HG03342 (cell line): ENCODE results near the gene NAV3.

Source experiments
- ATAC-seq: cut with Tn5 transposase; IDR thresholded peaks from one replicate; pipeline ENCODE4 v1.9.1; 2021; ENCODE audit warnings: mild to moderate bottlenecking, moderate library complexity; ENCODE audit not compliant: unreplicated experiment

Gene NAV3, protein sequence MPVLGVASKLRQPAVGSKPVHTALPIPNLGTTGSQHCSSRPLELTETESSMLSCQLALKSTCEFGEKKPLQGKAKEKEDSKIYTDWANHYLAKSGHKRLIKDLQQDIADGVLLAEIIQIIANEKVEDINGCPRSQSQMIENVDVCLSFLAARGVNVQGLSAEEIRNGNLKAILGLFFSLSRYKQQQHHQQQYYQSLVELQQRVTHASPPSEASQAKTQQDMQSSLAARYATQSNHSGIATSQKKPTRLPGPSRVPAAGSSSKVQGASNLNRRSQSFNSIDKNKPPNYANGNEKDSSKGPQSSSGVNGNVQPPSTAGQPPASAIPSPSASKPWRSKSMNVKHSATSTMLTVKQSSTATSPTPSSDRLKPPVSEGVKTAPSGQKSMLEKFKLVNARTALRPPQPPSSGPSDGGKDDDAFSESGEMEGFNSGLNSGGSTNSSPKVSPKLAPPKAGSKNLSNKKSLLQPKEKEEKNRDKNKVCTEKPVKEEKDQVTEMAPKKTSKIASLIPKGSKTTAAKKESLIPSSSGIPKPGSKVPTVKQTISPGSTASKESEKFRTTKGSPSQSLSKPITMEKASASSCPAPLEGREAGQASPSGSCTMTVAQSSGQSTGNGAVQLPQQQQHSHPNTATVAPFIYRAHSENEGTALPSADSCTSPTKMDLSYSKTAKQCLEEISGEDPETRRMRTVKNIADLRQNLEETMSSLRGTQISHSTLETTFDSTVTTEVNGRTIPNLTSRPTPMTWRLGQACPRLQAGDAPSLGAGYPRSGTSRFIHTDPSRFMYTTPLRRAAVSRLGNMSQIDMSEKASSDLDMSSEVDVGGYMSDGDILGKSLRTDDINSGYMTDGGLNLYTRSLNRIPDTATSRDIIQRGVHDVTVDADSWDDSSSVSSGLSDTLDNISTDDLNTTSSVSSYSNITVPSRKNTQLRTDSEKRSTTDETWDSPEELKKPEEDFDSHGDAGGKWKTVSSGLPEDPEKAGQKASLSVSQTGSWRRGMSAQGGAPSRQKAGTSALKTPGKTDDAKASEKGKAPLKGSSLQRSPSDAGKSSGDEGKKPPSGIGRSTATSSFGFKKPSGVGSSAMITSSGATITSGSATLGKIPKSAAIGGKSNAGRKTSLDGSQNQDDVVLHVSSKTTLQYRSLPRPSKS (N-terminal part only)

GRCh38 chr12:77830583-77831351 is at the start of gene NAV3:
Gene NAV3, plus strand, starts transcription at chr12:77830894. Its CDS starts 568 bp downstream, at chr12:77831462.
- no peak for ATAC-seq

GRCh38 chr12:77782034-77782433 is 48.7 kb upstream of the NAV3 start:
- no peak for ATAC-seq

GRCh38 chr12:77782766-77783165 is 47.9 kb upstream of the NAV3 start:
- no peak for ATAC-seq

- ATAC-seq, result no peak
Observed at GRCh38 chr12:77785211-77785610, 45.5 kb upstream of the NAV3 start.

GRCh38 chr12:77786675-77787074 is 44.0 kb upstream of the NAV3 start:
- no peak for ATAC-seq

GRCh38 chr12:77788231-77789168 is 42.2 kb upstream of the NAV3 start:
- no peak for ATAC-seq

DNA sequence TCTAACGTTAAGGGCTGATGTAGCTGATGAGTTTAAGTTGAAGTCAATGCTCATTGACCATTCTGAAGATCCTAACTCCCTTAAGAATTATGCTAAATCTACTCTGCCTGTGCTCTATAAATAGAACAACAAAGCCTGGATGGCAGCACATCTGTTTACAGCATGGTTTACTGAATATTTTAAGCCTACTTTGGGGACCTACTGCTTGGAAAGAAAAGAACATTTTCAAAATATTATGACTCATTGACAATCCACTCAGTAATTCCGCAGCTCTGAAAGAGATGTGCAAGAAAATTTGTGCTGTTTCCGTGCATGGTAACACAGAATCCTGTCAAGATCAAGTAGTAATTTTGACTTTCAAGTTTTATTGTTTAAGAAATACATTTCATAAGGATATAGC is 35.0 kb upstream of the NAV3 start:
- ATAC-seq, result no peak

DNA sequence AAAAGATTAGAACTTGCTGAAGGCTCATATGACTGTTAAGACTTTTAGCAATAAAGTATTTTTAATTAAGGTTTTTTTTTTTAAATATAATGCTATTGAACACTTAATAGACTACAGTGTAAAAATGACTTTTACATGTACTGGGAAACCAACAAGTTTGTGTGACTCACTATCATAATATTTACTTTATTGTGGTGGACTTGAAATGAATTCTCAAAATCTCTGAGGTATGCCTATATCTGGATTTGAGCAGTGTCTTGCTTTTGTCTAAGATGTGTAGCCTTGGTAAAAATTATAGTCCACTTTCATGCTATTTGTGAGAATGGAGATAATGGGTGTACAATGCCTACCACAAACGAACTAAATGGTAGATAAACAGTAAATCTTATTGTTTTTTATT is 33.9 kb upstream of the NAV3 start:
- no peak for ATAC-seq

DNA sequence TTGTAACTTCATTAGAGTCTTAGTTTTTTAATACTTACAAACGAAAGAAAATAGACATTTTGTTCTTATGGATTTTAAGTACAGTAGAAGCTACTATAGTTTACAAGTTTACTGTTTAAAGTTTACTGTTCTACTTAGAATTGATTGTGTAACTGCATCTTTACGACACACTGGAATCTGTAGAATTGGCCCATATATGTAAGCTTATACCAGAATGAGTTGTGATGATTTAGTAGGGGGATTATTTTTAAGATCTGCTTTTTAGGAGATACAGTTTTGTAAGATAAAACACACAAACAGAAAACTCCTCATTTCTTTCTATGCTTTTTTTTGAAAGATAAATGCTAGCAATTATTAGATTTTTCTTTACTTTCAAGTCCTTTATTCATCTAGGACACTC is 30.2 kb upstream of the NAV3 start:
- ATAC-seq, result no peak

DNA sequence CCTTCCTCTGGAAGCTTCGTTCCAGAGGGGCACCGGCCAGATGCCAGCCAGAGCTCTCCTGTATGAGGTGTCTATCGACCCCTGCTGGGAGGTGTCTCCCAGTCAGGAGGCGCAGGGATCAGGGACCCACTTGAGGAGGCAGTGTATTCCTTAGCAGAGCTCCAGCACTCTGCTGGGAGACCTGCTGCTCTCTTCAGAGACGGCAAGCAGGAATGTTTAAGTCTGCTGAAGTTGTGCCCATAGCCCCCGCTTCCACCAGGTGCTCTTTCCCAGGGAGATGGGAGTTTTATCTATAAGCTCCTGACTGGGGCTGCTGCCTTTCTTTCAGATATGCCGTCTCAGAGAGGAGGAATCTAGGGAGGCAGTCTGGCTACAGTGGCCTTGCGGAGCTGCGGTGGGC is 22.2 kb upstream of the NAV3 start:
- ATAC-seq, result no peak

DNA sequence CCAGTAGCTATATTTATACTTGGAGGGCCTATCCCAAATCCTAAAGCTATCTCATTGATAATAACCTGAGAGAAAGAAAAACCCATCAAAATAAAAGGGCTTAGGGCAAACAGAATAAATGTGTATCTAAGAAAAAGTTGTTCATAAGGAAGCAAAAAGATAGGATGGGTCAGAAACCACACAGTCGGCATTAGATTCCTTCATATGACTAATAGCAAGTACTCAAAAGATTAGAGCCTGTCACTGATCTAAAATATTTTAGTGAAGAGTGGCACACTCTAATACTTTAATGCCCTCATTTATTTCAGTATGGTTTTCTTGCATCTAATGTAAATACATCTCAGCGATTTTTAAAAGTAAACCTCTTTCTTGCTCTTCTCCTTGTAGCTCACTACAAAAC is 17.1 kb upstream of the NAV3 start:
- ATAC-seq, result no peak

GRCh38 chr12:77814386-77814785 is 16.3 kb upstream of the NAV3 start:
- ATAC-seq, result no peak

DNA sequence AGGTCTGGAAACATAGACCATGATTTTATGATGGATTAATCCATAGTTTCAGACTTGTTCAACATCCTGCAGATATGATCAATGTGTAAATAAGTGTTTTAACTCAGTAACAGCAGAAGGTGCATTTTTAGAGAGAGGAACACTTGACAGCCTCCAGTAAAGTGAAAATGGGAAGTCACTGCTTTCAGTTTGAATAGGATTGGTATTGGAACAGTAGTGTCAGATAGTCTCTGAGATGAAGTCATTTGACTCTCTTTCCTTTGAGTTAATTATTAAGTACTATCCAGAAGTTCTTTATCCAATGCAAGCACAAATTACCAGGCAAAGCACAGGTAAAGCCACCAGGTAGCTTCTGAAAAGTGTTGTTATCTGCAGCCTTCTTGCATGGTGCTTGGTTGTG is 14.5 kb upstream of the NAV3 start:
- ATAC-seq, result peak; percentile 99

DNA sequence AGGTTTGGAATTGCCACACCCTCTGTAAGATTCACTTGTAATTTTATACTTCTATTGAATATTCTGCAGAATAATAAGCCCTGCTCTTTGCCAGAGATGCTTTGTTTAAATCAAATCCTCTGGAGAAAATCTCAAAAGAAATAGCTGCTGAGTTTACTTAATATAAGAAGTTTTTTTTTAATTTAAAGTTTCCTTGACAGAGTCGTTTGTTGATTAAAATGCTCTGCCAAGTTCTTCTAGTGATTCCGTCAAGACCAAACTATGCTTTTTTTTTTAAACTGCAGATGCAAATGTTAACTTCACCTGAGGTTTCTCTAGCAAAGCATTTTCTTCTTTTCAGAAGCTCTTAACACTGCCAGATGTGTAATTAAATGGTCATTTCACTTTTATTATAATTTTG is 13.4 kb upstream of the NAV3 start:
- no peak for ATAC-seq

DNA sequence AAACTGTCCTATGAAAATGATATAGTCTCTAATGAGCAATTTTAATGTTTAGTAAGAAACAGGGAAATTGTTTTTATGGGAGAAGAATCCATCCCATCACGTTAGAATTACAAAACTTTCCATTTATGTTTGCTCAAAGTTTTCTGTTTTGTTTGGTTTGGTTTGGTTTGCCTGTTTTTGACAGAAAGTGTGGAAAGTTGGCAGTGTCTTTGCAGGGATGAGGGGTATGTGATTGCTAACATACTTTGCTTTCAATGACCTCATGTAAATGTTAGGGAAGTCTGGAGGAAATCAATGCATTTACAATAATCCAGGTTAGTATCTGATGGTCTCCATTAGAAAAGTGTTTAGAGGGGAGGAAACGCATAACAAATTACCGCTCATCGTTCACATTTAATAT is 12.3 kb upstream of the NAV3 start:
- ATAC-seq, result no peak

DNA sequence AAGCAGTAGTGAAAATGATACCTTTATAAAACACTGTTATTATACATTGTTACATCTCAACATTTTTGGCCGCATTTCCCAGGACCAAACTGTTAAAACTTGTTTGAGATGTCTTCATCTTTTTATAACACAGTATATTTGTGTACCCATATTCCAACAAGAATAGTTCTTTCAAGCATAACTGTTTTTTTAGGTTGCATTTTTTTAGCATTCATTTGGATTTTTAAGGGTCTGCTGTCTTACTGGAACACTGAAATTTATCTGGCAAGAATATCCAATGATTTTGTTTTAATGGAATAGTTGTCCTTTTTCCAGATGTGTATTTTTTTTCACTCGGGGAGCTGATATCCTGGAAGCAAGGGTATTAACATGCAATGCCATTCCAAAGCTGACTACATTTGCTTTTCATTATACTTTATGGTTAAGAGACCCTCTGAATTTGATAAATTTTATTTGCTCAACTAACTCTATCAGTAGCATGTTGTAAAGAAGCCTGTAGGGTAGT is 8.9 kb upstream of the NAV3 start:
- ATAC-seq, result no peak

- no peak for ATAC-seq
Observed at GRCh38 chr12:77833329-77833728, 2.6 kb downstream of the NAV3 start.

- no peak for ATAC-seq
Observed at GRCh38 chr12:77834618-77835017, 3.9 kb downstream of the NAV3 start.

DNA sequence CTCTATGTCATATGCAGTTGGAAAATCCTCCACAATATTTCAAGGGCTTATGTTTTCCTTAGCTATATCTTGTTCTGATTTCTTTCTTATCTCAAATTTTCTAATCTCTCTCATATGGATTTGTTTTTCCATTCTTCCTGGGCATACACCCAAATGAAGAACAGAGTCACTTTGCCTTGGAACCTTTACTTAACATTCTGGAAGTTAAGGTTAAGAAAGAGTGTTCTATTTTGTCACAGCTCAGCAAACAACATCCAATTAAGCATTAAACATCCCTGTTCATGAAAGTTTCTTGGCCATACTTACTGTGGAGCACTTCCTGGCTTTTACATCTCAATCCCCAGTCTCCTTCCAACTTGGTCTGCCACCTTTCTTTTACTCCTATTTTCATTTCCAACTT is 5.3 kb downstream of the NAV3 start:
- ATAC-seq, result no peak
